ENCODE data around the gene NMRAL1. TPM values are rescaled to one million over a fixed set of nuclear protein-coding genes. Genes with fewer than 3 reads are reported as not detected.

NMRAL1 gene
- total RNA-seq, 4 donors from 2014 or later: 2.7 to 11.0 (median 9.1) TPM

- Histone ChIP-seq H3K36me3 (peaks cover 0 to 98% of the 10 kb centered on the region in 2 donors), H3K9me3 (no peaks in the 10 kb centered on the region), H3K27ac (no peak overlapping the region), H3K4me1 (no peaks in the 10 kb centered on the region), H3K4me3 (no peak overlapping the region), H3K27me3 (no peaks in the 10 kb centered on the region)
- TF ChIP-seq POLR2A (IDR thresholded peaks at IDR 0.05): no peak
- TF ChIP-seq, protein P1, sequence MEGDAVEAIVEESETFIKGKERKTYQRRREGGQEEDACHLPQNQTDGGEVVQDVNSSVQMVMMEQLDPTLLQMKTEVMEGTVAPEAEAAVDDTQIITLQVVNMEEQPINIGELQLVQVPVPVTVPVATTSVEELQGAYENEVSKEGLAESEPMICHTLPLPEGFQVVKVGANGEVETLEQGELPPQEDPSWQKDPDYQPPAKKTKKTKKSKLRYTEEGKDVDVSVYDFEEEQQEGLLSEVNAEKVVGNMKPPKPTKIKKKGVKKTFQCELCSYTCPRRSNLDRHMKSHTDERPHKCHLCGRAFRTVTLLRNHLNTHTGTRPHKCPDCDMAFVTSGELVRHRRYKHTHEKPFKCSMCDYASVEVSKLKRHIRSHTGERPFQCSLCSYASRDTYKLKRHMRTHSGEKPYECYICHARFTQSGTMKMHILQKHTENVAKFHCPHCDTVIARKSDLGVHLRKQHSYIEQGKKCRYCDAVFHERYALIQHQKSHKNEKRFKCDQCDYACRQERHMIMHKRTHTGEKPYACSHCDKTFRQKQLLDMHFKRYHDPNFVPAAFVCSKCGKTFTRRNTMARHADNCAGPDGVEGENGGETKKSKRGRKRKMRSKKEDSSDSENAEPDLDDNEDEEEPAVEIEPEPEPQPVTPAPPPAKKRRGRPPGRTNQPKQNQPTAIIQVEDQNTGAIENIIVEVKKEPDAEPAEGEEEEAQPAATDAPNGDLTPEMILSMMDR (IDR thresholded peaks at IDR 0.05 in 4 of 5, conservative IDR thresholded peaks at IDR 0.05 in 1 of 5): no peak
- no peak for DNase-seq
- intact Hi-C loops (cut with DNase I; ENCODE audit: low total_unique reads) (no loop called here), in situ Hi-C loops (cut with MboI; ENCODE audit: low sequenced_read_pairs in 4 of 4) (no loop called here)
- no peak for ATAC-seq
These were observed 30.4 kb downstream of the NMRAL1 start for GRCh38 chr16:4443986-4444385.

DNA sequence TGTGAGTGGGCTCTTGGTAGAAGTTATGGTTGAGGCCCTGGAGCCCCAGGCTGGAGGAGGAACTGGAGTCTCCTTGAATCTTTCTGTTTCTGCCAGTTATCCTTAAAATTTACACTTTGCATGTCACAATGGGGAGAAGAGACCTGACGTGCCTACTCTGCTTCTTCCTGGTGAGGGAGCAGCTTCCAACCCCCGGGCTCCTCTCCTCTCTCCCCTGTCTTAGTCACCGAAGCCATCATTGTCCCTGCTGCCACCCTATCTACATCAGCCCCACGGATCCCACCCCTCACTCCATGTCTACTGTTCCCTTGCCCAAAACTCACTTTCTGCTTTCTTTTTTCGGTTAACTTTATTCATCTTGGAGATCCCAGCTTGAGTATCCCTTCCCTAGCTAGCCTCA, 31.2 kb downstream of the NMRAL1 start:
- Histone ChIP-seq H3K27ac (no peak overlapping the region), H3K4me3 (no peak overlapping the region), H3K9me3 (no peaks in the 10 kb centered on the region), H3K4me1 (no peaks in the 10 kb centered on the region), H3K36me3 (peaks cover 0 to 98% of the 10 kb centered on the region in 2 donors), H3K27me3 (no peaks in the 10 kb centered on the region)
- intact Hi-C loops (cut with DNase I; ENCODE audit: low total_unique reads): no loop called here
- in situ Hi-C loops (cut with MboI; ENCODE audit: low sequenced_read_pairs in 4 of 4): no loop called here
- no peak for DNase-seq
- no peak for ATAC-seq
- TF ChIP-seq POLR2A (IDR thresholded peaks at IDR 0.05): no peak
- TF ChIP-seq, protein P1 (IDR thresholded peaks at IDR 0.05 in 4 of 5, conservative IDR thresholded peaks at IDR 0.05 in 1 of 5): no peak

DNA sequence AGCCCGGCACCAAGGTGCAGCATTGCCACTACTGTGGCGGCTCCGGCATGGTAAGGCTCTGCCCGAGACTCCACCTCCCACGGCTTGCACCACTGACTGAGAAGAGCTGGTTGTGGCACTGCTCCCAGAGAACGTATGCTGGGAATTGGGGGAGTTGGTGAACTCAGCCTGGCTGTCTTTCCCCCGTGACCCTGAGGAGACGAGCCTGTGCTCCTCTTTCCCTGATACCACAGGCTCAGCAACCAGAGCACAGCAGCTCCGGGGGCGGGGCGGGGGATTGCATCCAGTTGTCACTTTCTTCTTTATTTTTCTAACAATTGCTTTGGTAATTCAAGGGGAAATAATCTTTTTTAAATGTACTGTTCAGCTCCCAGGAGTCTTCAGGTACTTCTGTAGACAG, 32.1 kb downstream of the NMRAL1 start:
- ATAC-seq: no peak
- Histone ChIP-seq H3K9me3 (no peaks in the 10 kb centered on the region), H3K27me3 (no peaks in the 10 kb centered on the region), H3K36me3 (peaks cover 0 to 99% of the 10 kb centered on the region in 2 donors), H3K4me3 (no peak overlapping the region), H3K4me1 (no peaks in the 10 kb centered on the region), H3K27ac (no peak overlapping the region)
- in situ Hi-C loops (cut with MboI; ENCODE audit: low sequenced_read_pairs in 4 of 4) (no loop called here), intact Hi-C loops (cut with DNase I; ENCODE audit: low total_unique reads) (no loop called here)
- TF ChIP-seq, protein P1 (IDR thresholded peaks at IDR 0.05 in 4 of 5, conservative IDR thresholded peaks at IDR 0.05 in 1 of 5): no peak
- TF ChIP-seq POLR2A (IDR thresholded peaks at IDR 0.05): no peak
- DNase-seq: no peak

DNA sequence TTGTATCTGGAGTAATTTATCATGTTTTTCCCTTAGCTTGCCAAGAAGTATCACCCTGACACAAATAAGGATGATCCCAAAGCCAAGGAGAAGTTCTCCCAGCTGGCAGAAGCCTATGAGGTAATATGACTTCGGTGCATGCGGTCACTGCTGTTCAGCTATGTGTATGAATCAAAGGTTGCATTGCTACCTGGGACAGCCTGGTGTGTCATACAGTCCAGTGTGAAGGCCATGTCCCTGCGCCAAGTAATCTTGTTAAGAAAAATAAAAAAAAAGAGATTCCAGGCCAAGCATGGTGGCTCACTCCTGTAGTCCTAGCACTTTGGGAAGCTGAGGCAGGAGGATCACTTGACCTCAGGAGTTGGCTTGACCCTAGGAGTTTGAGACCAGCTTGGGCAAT, 37.1 kb downstream of the NMRAL1 start:
- H3K9me3 ChIP-seq: no peaks in the 10 kb centered on the region
- peaks cover 0 to 75% of the 10 kb centered on the region in 2 donors for H3K36me3 ChIP-seq
- in situ Hi-C loops (cut with MboI; ENCODE audit: low sequenced_read_pairs in 4 of 4): no loop called here
- H3K27me3 ChIP-seq: no peaks in the 10 kb centered on the region
- no peak overlapping the region for H3K27ac ChIP-seq
- DNase-seq (no peak), ATAC-seq (no peak)
- intact Hi-C loops (cut with DNase I; ENCODE audit: low total_unique reads): no loop called here
- TF ChIP-seq, protein P1 (IDR thresholded peaks at IDR 0.05 in 4 of 5, conservative IDR thresholded peaks at IDR 0.05 in 1 of 5): no peak
- no peaks in the 10 kb centered on the region for H3K4me1 ChIP-seq
- no peak overlapping the region for H3K4me3 ChIP-seq

GRCh38 chr16:4435337-4436067, 38.9 kb downstream of the NMRAL1 start:
- ATAC-seq: no peak
- H3K9me3 ChIP-seq: no peaks in the 10 kb centered on the region
- no peak overlapping the region for H3K4me3 ChIP-seq
- DNase-seq: no peak
- peaks cover 0 to 65% of the 10 kb centered on the region in 2 donors for H3K36me3 ChIP-seq
- H3K27ac ChIP-seq: no peak overlapping the region
- no peaks in the 10 kb centered on the region for H3K27me3 ChIP-seq
- in situ Hi-C loops (cut with MboI; ENCODE audit: low sequenced_read_pairs in 4 of 4): no loop called here
- TF ChIP-seq, protein P1 (IDR thresholded peaks at IDR 0.05 in 4 of 5, conservative IDR thresholded peaks at IDR 0.05 in 1 of 5): no peak
- TF ChIP-seq POLR2A (IDR thresholded peaks at IDR 0.05): no peak
- intact Hi-C loops (cut with DNase I; ENCODE audit: low total_unique reads): no loop called here
- H3K4me1 ChIP-seq: no peaks in the 10 kb centered on the region
